HG03135 (cell line): ENCODE results near the gene EYA4.
"Not testable (repeated sequence)": the region's sequence is repeated elsewhere in the genome, so short reads cannot be mapped to it uniquely, and the experiment has no call there.

ENCODE experiments used
- ATAC-seq: cut with Tn5 transposase; IDR thresholded peaks from one replicate; pipeline ENCODE4 v1.9.1; 2021; ENCODE audit warnings: mild to moderate bottlenecking, moderate library complexity; ENCODE audit not compliant: unreplicated experiment

Gene EYA4

DNA sequence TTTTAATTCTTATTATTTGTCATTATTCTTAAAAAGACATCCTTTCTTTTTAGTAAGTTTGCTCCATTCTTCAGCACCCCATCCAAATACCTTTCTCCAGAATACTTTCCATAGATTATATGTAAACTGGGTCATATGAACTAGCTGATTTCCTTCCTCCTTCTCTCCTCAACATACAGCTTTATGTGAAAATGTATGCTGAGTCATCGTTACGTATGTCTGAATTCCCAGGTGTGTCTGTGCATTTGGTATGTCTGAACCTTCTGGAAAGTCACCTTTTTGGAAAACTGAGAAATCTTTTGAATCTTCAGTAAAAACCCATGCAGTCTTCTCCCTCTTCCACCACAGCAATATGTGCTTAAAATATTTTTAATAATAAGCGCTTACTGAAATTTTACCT is 264.5 kb downstream of the EYA4 start:
- ATAC-seq, result no peak

DNA sequence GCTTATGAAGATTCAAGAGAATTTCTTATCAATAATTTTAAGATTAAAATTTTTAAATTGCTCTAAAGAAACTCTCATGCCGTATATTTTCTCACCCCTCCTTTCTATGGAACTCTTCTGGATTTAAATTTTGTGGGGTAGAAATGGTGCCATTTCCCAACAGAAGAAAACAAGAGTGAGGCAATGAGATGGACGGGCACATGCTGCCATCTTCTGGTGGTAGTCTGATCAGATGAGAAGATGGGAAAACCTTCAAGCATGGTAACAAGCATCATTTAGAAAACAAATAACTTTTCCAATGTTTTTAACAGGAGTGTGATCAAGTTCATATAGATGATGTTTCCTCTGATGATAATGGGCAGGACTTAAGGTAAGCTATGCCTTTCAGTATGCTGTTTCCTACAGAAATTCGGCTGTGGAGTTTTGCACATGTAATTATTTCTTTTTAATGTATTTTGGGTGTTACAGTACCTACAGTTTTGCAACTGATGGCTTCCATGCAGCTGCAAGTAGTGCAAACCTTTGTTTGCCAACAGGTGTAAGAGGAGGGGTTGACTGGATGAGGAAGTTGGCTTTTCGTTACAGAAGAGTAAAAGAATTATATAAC is 271.4 kb downstream of the EYA4 start:
- no peak for ATAC-seq

DNA sequence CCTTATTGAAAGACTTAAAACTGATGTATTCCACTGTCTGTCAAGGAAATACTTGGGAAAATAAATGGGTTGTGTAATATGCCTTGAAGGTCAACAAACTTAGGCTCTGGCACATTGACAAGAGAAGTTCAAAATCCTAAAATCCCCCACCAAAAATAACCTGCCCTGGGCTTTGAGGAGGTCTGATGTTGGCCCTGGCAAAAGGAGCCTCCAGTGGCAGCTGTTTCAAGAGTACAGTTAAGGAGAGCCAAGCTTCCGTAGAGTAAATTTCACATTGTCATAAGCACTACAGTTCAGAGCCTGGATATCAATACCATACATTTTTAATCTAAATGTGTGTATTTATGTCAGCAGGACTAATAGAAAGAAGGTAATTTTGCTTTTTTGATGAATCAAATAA is 282.7 kb downstream of the EYA4 start:
- no peak for ATAC-seq

DNA sequence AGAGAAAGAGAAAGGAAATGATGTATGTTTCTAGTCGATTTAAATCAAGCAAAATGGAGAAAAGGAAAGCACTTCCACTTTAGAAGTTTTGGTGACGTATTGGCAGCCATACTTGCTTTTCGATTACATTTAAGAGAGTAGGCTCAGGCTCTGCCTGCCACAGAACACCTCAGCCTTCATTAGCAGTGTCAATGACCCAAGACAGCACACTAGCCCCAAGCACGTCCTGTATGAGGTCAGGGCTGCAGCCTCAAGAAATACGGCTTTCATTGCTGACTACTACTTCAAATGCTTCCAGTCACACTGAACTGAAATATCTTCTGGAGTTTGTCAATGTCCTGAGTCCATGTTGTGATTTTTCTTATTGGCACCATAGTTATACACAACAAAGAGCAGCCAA is 285.3 kb downstream of the EYA4 start:
- ATAC-seq, result no peak

DNA sequence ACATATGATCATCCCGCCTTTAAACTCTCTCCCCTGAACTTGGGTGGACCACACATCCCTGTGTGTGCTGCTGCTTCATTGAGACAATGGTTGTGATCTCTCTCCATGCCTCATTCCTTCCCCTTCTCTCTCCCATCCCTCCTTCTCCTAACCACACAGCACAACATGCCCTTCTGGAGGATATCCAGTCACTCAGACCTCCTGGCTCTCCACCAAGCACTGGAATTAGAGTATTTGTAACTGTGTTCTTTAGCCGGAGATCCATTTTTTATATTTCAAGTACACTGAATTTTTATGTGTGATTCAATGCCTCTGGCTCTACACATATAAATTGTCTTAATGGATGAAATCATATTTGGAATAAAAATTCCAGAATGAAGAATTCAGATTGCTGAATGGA is 287.4 kb downstream of the EYA4 start:
- ATAC-seq, result no peak

DNA sequence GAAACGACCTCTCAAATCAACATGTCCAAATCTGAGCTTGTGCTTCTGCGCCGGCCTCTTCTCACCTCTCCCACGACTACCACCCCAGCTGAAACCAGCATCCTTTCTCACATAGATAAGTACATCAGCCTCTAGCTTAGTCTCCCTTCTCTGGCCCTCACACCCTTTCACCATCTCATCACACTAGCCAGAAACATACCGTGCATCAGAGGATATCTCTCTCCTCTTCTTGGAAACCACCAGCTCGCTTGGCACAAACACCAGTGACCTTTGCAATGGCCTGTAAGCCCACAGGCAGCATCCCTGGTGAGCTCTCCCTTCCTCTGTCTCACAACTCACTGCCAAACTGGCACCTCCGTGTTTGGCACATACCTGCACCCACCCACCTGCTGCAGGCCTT is 291.8 kb downstream of the EYA4 start:
- ATAC-seq, result no peak

DNA sequence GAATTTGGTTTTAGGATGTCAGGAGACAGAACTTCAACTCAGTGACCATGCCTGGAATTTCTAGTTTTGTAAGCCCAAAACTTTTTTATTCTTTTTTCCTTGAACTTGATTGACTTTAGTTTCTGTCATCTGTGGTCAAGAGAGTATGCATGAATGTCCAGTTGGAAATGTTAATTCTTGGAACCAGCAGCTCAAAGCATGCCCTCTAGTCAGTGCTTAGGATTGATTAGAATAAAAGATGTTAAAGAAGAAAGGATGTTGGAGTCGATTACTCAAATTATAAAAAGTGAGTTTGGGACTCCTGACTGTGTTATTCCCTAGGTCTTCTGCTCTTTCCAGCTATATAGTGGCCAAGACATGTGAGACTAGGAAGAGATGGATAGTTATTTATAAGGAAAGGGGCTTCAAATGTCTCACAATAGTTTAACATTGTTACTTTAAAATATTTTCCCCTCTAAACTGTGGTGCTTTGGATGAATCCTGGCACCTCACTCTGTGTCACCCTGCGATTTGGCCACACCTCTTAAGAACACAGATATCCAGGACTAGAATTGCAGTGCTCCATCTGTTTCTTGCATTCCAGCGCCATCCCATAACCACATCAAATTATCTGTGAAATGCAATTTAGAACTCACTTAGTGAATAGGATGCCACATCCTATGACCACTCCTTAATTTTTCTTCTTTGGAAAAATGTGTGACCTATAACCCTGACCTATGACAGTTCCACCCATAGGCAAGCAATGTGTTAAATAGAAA is 298.5 kb downstream of the EYA4 start:
- no peak for ATAC-seq

DNA sequence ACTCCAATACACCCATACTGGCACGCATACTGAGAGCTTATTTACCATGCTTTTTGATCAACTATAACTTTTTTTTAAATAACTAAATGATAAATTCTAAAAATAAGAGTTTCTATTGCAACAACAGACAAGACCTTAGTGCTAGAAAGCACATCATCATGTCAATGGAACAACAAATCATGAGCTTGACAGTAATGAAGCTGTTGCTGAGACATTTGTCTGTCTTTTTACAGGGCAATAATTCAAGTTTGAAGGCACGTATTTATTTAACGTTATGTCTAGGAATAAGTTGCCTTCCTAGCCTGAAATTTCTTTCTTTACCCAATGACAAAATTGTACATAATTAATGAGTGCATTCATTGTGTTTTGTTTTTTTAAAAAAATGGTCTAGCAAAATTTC is 299.2 kb downstream of the EYA4 start:
- ATAC-seq, result no peak

DNA sequence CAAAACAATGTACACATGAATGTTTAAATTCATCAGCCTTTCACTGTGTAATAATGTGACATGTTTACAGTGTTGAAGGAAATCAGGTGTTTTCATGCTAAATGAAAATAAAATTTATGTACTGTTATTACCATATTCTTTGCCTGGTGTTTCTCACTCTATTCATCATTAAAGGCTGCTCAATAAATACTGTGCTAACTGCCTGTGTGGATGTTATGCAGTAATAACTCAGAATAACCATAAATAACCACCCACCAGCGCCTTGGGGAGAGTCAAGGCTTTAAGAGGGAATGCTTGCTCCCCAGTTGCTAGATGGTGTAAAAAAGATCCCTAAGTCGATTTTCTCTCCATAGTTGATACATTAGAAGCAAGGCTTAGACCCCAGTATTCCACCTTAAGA is 299.9 kb downstream of the EYA4 start:
- ATAC-seq, result no peak

DNA sequence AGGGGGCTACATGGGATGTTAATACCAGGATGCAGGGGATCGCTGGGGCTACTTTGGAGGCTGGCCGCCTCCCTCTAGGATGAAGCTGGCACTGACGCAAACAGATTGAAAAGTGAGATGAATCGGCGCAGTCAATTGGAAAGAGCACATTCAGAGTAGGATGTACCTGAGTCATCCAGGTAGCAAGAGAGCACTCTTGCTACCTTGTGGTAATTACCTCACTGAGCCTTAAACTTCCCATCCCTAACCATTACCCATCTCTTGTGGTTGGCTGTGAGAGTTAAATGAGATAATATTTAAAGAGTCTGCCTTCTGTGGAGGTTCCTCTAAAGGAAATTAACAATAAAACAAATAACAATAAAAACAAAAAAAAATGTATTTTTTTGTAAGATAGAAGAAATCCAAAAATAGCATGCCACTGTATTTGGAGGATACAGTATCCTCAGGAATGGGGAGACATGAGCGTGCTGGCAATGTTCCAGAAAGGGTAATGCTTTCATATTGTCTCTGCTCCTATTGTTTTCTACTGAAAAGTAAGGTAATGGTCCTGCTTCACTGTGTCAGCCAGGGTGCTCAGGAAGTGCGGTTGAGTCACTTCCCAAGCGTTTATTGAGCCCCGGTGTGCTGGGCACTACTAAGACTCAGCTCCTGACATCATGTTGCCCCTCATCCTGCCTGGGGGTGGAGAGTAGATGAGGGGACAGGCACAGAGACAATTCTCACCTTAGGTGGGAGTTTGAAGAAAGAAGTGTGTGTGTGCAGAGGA is 301.1 kb downstream of the EYA4 start:
- ATAC-seq, result no peak

DNA sequence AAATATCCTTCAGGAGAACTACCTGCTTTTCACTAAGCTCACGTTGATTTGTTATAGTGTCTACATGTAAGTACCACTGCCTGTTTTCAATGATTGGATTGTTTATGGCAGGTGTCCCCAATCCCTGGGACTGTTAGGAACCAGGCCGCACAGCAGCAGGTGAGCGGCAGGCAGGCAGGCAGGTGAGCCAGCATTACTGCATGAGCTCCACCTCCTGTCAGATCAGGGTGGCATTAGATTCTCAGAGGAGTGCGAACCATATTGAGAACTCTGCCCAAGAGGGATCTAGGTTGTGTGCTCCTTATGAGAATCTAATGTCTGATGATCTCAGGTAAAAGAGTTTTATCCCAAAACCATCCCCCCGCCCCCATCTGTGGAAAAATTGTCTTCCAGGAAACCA is 303.3 kb downstream of the EYA4 start:
- ATAC-seq, result no peak

DNA sequence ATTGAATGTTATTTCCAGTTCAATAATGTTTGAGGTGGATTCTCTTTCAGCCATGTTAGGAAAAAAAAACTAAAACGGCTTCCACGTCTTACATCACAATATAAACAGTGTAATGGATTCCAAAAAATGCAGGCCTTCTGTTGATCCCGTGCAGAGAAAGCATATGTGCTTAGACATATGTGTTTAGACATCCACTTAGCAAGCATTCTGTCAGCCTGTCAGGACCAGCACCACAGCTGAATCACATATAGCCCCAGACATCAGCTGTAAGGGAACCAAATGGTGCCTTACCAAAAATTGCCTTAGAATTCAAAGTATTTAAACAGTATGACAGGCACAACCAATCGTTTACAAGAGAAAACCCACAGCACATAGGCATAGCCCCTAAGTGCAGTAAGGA is 304.9 kb downstream of the EYA4 start:
- ATAC-seq, result no peak

DNA sequence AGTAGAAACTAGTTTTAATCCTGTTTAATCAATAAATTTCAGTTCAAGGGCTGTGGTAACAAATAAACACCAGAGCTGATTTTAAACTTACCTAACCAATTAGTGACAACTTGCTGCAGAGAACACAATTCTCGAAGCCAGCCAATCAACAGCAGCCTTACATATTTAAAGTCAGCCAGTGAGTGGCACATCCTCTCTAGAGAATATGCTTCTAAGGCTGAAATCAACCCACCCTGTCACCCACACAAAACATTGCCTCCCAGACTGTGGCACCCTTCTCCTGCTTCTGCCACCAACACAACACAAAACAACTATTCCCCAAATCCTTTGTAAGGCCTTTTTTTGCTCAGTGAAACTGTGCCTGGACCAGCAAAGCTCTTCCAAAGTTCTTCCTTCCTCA is 306.0 kb downstream of the EYA4 start:
- no peak for ATAC-seq

DNA sequence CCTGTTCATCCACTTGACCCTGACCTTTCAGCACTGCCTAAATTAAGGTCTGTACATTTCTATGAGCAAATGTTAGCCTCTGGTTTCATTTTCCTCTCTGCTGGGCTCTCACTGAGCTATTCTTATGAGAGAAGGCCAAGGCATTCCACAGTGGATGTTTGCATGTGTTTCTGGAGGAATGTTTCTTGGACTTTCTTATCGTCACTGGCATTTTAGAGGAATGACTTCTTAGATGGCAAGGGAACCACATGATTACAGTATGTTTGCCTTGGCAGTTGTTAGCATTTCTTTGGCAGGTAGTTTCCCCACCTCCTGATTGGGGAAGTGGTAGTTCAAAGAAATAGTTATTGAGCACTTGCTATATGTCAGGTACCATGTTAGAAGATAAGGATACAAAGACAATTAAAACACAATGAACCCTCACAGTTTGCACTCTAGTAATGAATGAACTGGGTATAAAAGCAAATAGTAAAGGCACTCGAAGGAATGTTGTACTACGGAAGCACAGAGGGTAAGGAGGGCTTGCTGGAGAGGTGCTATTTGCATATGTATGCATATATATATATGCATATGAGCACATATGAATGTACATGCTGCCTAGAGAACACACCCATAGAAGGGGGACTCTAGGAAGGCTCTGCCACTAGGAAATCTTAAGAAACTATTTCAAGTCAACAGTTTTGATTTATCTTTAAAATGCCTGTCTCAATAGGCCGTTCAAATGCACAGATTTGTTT is 307.4 kb downstream of the EYA4 start:
- no peak for ATAC-seq

DNA sequence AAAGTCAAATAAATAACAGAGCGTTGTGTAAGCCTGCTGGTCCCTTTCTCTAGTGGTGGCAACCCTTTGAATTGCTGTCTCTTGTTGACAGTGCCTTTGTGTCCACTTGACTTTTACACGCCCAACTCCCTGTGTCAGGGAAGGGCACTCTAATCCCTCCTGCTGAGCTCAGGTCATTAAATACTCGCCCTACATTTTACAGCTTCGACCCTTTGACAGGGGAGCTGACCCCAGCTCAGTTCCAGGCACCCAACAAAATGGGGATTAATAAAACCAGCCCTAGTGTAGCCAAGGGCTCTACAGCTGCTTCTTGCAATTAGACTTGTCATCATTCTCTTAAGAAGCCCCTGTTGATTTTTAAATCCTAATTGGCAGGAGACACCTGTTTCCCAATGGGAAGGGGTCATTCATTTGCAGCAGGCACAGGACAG is 308.2 kb downstream of the EYA4 start:
- no peak for ATAC-seq

DNA sequence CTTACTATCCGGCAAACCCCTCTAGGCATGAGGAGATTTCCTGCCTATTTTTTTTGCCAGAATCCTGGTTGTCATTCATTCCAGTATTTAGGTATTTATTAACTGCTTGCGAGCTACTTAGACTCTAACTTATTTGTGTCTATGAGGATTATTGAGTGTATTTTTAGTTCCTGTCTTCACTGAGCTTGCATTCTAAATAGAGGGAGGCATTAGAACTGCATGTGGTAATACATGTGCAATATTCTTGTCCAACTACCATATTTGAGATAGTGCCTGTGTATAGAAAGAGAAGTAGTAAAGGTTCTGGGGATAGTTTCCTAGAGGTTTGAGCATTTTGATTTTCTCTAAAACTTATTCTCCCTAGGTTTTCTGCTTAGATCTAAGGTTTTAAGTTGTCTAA is 308.9 kb downstream of the EYA4 start:
- ATAC-seq, result no peak

DNA sequence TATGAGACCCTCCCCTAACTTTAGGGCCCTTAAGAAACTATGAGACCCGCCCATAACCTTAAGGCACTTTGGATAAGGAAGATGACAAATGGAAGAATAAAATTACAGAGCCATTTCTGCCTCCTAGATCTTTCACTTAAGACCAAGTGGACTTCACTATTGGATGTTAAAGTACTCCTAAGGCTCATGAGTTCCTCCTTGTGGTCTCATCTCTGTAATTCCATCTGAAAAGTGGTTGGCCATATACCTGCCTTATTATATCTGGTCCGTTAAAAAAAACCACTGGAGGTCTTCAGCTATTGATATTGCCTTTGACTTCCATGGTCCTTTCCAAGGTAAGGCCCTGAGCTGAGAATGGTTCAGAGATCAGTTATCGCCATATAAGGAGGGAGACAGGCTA is 310.3 kb downstream of the EYA4 start:
- ATAC-seq, result no peak

DNA sequence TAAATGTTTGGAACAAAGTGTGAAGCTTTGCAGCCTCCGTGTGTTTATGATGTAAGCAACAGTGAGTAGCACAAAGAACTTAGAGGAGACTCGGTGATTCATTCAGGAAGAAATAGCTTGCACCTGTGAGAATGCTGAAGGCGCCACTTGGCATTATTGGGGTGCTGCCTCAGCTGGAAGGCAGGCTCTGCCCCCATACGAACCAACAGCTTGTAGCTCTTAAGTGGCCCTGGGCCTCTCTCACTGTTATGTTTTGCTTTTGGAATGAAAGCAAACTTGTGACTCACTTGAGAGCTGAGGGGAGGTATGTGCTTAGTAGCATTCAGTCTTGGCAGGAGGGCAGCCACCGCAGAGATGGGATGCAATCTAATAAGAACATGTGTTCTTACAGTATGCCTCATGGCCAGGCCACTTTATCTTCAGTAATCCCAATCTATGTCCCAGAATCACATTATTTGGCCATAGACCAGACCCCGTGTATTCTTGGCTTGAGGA is 310.7 kb downstream of the EYA4 start:
- ATAC-seq, result no peak

DNA sequence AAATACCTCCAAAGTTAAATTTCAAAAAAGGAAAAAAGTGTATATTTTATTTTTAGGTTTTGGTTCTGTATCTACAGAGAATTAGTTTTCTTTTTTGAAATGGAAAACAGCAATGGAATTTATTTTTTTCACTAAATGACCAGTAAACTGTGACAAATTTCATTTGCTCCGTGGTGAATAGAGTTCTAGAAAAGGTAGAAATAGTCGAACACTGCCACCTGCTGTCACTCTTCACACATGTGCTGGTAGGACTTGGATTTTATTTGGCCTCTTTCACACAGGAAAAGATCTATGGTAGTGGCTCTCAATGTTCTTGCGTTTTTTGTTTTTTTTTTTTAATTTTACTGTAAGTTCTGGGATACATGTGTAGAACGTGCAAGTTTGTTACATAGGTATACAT is 312.5 kb downstream of the EYA4 start:
- ATAC-seq, result no peak

DNA sequence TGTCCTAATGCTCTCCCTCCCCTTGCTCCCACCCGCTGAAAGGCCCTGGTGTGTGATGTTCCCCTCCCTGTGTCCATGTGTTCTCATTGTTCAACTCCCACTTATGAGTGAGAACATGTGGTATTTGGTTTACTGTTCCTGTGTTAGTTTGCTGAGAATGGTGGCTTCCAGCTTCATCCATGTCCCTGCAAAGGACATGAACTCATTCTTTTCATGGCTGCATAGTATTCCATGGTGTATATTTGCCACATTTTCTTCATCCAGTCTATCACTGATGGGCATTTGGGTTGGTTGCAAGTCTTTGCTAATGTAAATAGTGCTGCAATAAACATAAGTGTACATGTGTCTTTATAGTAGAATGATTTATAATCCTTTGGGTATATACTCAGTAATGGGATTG is 313.0 kb downstream of the EYA4 start:
- ATAC-seq, result not testable (repeated sequence)

DNA sequence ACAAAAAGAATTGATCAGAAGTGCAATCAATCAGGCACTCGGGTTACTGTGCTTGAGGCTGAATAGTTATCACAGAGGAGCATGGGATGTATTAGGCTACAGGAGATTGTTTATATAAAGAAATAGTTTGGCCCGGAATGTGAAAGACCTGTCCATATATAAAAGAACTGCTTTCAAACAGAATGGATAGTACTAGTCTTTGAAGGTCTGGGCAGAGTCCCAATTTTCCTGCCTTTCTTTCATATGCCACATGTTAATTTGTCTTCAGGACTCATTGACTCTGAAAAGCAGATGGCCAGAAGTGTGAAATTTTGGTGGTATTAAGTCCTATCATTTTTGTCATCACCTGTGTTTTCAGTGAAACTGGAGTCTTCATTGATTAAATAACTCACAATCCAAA is 314.5 kb downstream of the EYA4 start:
- ATAC-seq, result no peak
